Upper lobe of right lung (tissue), 1 donor: ENCODE results near the gene IQCC. TPM values are rescaled to one million over a fixed set of nuclear protein-coding genes. Genes with fewer than 3 reads are reported as not detected.
A peak's percentile ranks its signal among the peaks of the same experiment; 100 is the strongest.

Experiments
- ATAC-seq: fragments of 200-7000 bp; cut with Tn5 transposase; one replicate; pipeline ENCODE4 v1.9.1; 2020; ENCODE audit warnings: mild to moderate bottlenecking, moderate library complexity
- DNase-seq: peaks from one replicate; pipeline ENCODE4 v3.0.0-alpha.2; 2020
- H3K27ac ChIP-seq: fragments of 200-600 bp; one replicate; pipeline ENCODE4 v1.8.0; 2022
- H3K27me3 ChIP-seq: fragments of 200-600 bp; one replicate; pipeline ENCODE4 v1.8.0; 2022; ENCODE audit warnings: mild to moderate bottlenecking
- H3K36me3 ChIP-seq: fragments of 200-600 bp; one replicate; pipeline ENCODE4 v1.8.0; 2022
- H3K4me1 ChIP-seq: fragments of 200-600 bp; one replicate; pipeline ENCODE4 v1.8.0; 2022
- H3K4me3 ChIP-seq: fragments of 200-600 bp; one replicate; pipeline ENCODE4 v1.8.0; 2022; ENCODE audit warnings: mild to moderate bottlenecking
- H3K9me3 ChIP-seq: fragments of 200-600 bp; one replicate; pipeline ENCODE4 v1.8.0; 2022
- intact Hi-C: fragments of 100-400 bp; cut with DNase I; formaldehyde crosslinking; loops from one replicate; pipeline ENCODE4 v1.11.0; 2022
- total RNA-seq: library from RNA; stranded (reverse); fragmentation: NEBNext Ultra II Directional; extraction: Animal tissue kit (Norgen Biotek cat#: 25700); gene quantifications from one replicate; pipeline ENCODE4 v1.2.1, GENCODE V29; 2021
- TF ChIP-seq, protein P1 (sequence below): fragments of 200-600 bp; IDR thresholded peaks from one replicate; pipeline ENCODE4 v1.8.0; 2022; ENCODE audit warnings: antibody characterized with exemption
- donor health status: DM: no; HTN: yes; CAD: no; lungs with severe emphysema.

Gene IQCC
- total RNA-seq, 1 donor from 2014 or later: 1.2 TPM

GRCh38 chr1:32197837-32198236 is 7.6 kb upstream of the IQCC start:
- Histone ChIP-seq H3K4me3 (no peak overlapping the region), H3K4me1 (peaks cover 21% of the 10 kb centered on the region), H3K27ac (no peak overlapping the region), H3K36me3 (peaks cover 48% of the 10 kb centered on the region), H3K9me3 (no peaks in the 10 kb centered on the region), H3K27me3 (no peaks in the 10 kb centered on the region)
- TF ChIP-seq, protein P1, sequence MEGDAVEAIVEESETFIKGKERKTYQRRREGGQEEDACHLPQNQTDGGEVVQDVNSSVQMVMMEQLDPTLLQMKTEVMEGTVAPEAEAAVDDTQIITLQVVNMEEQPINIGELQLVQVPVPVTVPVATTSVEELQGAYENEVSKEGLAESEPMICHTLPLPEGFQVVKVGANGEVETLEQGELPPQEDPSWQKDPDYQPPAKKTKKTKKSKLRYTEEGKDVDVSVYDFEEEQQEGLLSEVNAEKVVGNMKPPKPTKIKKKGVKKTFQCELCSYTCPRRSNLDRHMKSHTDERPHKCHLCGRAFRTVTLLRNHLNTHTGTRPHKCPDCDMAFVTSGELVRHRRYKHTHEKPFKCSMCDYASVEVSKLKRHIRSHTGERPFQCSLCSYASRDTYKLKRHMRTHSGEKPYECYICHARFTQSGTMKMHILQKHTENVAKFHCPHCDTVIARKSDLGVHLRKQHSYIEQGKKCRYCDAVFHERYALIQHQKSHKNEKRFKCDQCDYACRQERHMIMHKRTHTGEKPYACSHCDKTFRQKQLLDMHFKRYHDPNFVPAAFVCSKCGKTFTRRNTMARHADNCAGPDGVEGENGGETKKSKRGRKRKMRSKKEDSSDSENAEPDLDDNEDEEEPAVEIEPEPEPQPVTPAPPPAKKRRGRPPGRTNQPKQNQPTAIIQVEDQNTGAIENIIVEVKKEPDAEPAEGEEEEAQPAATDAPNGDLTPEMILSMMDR: no peak
- DNase-seq (no peak), ATAC-seq (no peak)
- intact Hi-C loops: no loop called here

GRCh38 chr1:32198237-32199042 is 7.0 kb upstream of the IQCC start:
- Histone ChIP-seq H3K4me1 (peaks cover 21% of the 10 kb centered on the region), H3K27ac (no peak overlapping the region), H3K9me3 (no peaks in the 10 kb centered on the region), H3K36me3 (peaks cover 42% of the 10 kb centered on the region), H3K4me3 (no peak overlapping the region), H3K27me3 (no peaks in the 10 kb centered on the region)
- ATAC-seq (no peak), DNase-seq (no peak)
- intact Hi-C loops: no loop called here
- TF ChIP-seq, protein P1: no peak

GRCh38 chr1:32199043-32199716 is 6.3 kb upstream of the IQCC start:
- ATAC-seq (no peak), DNase-seq (no peak)
- peaks cover 21% of the 10 kb centered on the region for H3K4me1 ChIP-seq
- no peaks in the 10 kb centered on the region for H3K27me3 ChIP-seq
- intact Hi-C loops: no loop called here
- TF ChIP-seq, protein P1: no peak
- H3K36me3 ChIP-seq: peaks cover 35% of the 10 kb centered on the region
- no peak overlapping the region for H3K4me3 ChIP-seq
- no peaks in the 10 kb centered on the region for H3K9me3 ChIP-seq
- peak overlapping the region; percentile 63 for H3K27ac ChIP-seq

- TF ChIP-seq, protein P1: no peak
Observed at GRCh38 chr1:32199717-32200072, 5.8 kb upstream of the IQCC start.

DNA sequence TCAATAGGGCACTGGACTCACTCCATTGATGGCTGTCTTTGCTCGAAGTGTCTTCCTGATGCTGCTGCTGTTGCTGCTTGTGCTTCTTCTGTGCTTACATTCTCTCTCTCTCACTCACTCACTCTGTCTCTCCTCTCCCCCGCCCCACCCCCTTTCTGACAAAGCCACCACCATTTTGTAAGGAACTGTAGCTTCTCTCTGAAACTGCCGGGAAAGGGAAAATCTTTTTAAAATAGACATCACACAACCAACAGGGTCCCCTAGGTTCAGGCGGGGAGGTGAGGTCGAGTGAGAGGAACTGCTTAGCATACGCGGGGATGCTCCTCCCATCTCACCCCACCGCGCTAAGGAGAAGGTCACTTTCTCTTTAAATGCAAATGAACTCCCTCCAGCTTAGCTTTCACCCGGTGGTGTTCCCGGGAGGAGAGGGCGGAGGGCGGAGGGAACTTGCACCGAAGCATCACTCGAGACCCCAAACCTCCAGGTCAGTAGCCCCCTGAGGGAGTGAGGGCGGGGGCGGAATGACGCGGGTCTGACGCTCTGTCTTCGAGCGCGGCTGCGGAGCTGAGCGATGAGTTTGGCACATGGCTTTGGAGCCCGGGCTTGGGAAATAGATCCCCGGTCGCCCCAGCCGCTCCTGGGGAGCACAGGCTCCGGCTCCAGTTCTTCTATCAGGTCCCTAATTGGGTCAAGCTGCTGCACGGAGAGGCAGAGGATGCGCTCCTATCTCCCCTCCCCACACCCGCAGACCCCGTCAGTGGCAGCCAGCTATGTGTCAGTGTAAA is 5.1 kb upstream of the IQCC start, which contains the start of gene CCDC28B:
TSS of gene CCDC28B (plus strand) at position 370 of the 785 bp plus-strand sequence. CDS start 1,341 bp downstream, outside the sequence.
- DNase-seq (peak; percentile 72), ATAC-seq (peak; percentile 37)
- Histone ChIP-seq H3K4me1 (peaks cover 26% of the 10 kb centered on the region), H3K4me3 (peak within 1 kb of the TSS; percentile 65), H3K27me3 (no peaks in the 10 kb centered on the region), H3K9me3 (no peaks in the 10 kb centered on the region), H3K36me3 (peaks cover 22% of the 10 kb centered on the region), H3K27ac (peak within 1 kb of the TSS; percentile 63)
- TF ChIP-seq, protein P1: no peak
- intact Hi-C loops: no loop called here

More at GRCh38 chr1:32199717-32200072, 5.8 kb upstream of the IQCC start:
- H3K27me3 ChIP-seq: no peaks in the 10 kb centered on the region
- peaks cover 30% of the 10 kb centered on the region for H3K36me3 ChIP-seq
- no peak overlapping the region for H3K4me3 ChIP-seq
- intact Hi-C loops: no loop called here
- peaks cover 21% of the 10 kb centered on the region for H3K4me1 ChIP-seq
- no peaks in the 10 kb centered on the region for H3K9me3 ChIP-seq
- ATAC-seq: no peak
- H3K27ac ChIP-seq: peak overlapping the region; percentile 63
- no peak for DNase-seq
